Limb (tissue), 2 donors: ENCODE data around the gene LAS1L.
"Not testable (repeated sequence)": the region's sequence is repeated elsewhere in the genome, so short reads cannot be mapped to it uniquely, and the experiment has no call there.

Experiments used
- DNase-seq, 2 donors: peaks; one replicate each; pipeline ENCODE4 v3.0.0-alpha.2; 2016; ENCODE audit errors: extremely low spot score in 2 of 2

Gene LAS1L

DNA sequence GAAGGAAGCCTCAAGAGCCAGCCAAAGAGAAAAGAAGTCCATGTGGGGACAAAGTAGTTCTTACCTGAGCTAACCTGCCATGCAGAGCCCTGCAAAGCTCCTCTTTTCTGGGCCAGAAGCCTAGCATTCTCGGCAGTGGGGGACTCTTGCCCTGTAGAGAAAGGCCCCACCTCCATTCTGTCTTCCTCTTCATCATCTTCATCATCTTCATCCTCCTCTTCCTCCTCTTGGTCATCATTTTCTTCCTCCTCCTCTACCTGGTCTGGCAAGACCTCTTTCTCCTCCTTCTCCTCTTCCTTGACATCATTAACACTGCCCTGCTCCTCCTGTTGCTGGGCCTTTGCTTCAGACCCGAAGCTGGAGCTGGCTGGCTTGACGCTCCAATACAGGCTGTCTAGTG, 16.7 kb downstream of the LAS1L start:
- no peak for DNase-seq

GRCh38 chrX:65516756-65517155, 17.8 kb downstream of the LAS1L start:
- no peak for DNase-seq

- DNase-seq = no peak
Measured at GRCh38 chrX:65513610-65514009, 21.0 kb downstream of the LAS1L start.

GRCh38 chrX:65509400-65509799, 25.2 kb downstream of the LAS1L start:
- DNase-seq = no peak

GRCh38 chrX:65508851-65509250, 25.7 kb downstream of the LAS1L start:
- no peak for DNase-seq

- no peak for DNase-seq
Measured at GRCh38 chrX:65502618-65503017, 32.0 kb downstream of the LAS1L start.

DNA sequence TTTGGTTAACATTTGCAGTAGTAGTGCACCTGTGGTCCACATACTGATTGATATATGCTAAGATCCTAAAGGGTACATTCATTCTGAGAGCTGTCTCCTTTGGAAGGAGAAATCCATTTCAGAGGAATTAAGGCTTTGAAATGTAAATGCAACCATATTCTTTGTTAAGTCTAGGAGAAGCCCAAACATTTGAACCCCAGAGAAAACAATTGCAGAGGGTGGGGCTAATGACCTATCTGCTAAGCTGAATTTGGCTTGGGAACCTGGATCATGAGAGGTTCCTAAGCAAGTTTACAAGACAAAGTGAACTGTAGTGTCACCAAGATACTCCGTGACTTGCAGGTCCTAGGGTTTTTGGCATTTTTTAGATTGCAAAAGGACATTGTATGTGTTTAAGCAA, 41.2 kb downstream of the LAS1L start:
- no peak for DNase-seq

DNA sequence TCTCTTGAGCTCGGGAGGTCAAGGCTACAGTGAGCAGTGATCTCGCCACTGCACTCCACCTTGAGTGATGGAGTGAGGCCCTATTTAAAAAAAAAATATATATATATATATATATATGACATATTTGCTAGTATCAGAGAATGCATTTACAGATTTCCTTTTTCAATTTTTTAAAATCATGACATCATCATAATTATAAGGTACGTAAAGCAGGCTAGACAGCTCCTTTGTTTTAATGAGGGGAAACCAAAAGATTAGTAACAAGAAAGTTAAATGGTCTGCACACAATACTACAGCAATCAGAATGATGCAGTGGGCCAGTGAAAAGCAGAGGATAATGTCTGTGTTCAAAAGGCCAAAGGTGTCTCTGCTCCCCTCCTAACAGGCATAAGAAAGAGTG, 43.0 kb downstream of the LAS1L start:
- no peak for DNase-seq

DNA sequence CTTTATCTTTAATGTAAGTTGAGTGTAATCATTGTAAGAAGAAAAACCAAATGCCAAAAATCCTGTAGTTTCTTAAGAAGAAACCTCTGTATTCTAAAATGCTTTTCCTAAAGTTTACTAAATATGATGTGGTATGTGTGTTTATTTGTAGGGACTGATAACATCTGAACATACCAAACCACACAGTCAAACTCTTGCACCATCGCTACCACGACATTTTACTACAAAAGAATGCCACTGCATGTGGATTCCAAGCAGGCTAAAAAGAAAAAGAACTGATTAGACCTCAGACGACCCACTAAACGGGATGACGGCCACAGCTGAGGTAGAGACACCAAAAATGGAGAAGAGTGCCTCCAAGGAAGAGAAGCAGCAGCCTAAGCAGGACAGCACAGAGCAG, 46.1 kb downstream of the LAS1L start:
- no peak for DNase-seq

GRCh38 chrX:65480960-65481359, 53.6 kb downstream of the LAS1L start:
- no peak for DNase-seq

- DNase-seq = not testable (repeated sequence)
Measured at GRCh38 chrX:65479102-65479501, 55.5 kb downstream of the LAS1L start.

GRCh38 chrX:65476564-65476963, 58.0 kb downstream of the LAS1L start:
- no peak for DNase-seq

DNA sequence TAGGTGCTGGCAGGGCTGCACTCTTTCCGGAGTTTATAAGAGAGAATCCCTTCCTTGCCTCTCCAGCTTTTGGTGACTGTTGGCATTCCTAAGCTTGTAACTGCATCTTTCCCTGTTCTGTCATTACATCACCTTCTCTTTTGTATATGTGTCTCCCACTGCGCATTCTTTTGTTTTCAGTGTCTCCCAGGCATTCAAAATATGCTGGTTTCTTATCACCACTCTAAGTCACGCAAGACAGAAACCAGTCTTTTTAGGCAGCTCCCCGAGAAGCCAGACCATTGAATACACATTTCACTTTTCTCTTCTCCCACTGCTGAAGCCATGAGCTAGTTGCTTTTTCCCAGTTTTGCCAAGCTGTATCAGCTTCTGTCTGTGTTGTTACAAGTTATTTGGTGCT, 71.0 kb downstream of the LAS1L start:
- no peak for DNase-seq
